Stomach (tissue), 4 donors: Measurements from ENCODE around the gene MYBL2.

ENCODE experiments used
- EP300 ChIP-seq: sonication (generic); formaldehyde crosslinking; IDR thresholded peaks from one replicate; pipeline ENCODE4 v1.6.1; 2017; ENCODE audit warnings: antibody characterized with exemption
- POLR2A ChIP-seq, 4 donors: fragments of 450-650 bp; IDR thresholded peaks; one replicate each; pipeline ENCODE4 v1.6.1; 2016; ENCODE audit warnings: antibody characterized with exemption in 4 of 4, control low read depth in 2 of 4, mild to moderate bottlenecking in 1 of 4, moderate library complexity in 1 of 4
- POLR2AphosphoS5 ChIP-seq, 3 donors: sonication (generic); formaldehyde crosslinking; IDR thresholded peaks; one replicate each; pipeline ENCODE4 v1.6.1; 2016; ENCODE audit warnings: antibody characterized with exemption in 3 of 3
- TF ChIP-seq, protein P1 (sequence below), 7 experiments: fragments of 450-650 bp in 4 of 7; fragments of 200-600 bp in 3 of 7; sonication (generic) in 3 of 7; IDR thresholded peaks; one replicate each; pipeline ENCODE4 v1.5.1; 2016 to 2019; ENCODE audit warnings: antibody characterized with exemption in 7 of 7, control low read depth in 2 of 7, mild to moderate bottlenecking in 1 of 7

DNA sequence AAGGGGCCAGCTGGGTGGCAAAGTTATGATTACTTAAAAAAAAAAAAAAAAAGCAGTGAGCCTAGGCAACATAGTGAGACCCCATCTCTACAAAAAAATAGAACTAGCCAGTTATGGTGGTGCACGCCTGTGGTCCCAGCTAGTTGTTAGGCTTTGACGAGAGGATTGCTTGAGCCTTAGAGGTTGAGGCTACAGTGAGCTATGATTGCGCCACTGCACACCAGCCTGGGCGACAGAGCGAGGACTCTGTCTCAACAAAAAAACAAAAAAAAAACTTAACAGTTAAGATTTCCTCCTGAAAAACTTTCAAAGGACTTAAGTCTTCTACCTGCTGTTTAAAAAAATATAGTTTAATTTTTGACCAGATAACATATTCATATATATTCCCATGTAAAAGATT lies 57.5 kb downstream of the MYBL2 start:
- TF ChIP-seq, protein P1, sequence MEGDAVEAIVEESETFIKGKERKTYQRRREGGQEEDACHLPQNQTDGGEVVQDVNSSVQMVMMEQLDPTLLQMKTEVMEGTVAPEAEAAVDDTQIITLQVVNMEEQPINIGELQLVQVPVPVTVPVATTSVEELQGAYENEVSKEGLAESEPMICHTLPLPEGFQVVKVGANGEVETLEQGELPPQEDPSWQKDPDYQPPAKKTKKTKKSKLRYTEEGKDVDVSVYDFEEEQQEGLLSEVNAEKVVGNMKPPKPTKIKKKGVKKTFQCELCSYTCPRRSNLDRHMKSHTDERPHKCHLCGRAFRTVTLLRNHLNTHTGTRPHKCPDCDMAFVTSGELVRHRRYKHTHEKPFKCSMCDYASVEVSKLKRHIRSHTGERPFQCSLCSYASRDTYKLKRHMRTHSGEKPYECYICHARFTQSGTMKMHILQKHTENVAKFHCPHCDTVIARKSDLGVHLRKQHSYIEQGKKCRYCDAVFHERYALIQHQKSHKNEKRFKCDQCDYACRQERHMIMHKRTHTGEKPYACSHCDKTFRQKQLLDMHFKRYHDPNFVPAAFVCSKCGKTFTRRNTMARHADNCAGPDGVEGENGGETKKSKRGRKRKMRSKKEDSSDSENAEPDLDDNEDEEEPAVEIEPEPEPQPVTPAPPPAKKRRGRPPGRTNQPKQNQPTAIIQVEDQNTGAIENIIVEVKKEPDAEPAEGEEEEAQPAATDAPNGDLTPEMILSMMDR (IDR thresholded peaks at IDR 0.05) = no peak
- TF ChIP-seq POLR2AphosphoS5 (IDR thresholded peaks at IDR 0.05) (no peak), EP300 (no peak), POLR2A (IDR thresholded peaks at IDR 0.05) (no peak)
